Activated CD8-positive, alpha-beta T cell treated with anti-CD3 and anti-CD28 coated beads for 36 hours (primary cell): Measurements from ENCODE around the gene SLC29A2. TPM values are rescaled to one million over a fixed set of nuclear protein-coding genes. Genes with fewer than 3 reads are reported as not detected.
"Not testable (repeated sequence)": the region's sequence is repeated elsewhere in the genome, so short reads cannot be mapped to it uniquely, and the experiment has no call there.

Experiments
- ATAC-seq: fragments of 200-7000 bp; cut with Tn5 transposase; one replicate; pipeline ENCODE4 v1.10.0; 2021; ENCODE audit warnings: mild to moderate bottlenecking, moderate library complexity
- CTCF ChIA-PET: fragments of 350-600 bp; sonication (Branson Sonifier 250); formaldehyde crosslinking; loops from one replicate; lab custom pipeline; 2021; ENCODE audit warnings: antibody characterized with exemption; lab: Charles Lee
- POLR2A ChIA-PET: fragments of 350-600 bp; sonication (Branson Sonifier 250); formaldehyde crosslinking; loops from one replicate; lab custom pipeline; 2021; ENCODE audit warnings: antibody characterized with exemption; lab: Charles Lee
- DNase-seq: peaks from one replicate; pipeline ENCODE4 v3.0.0-alpha.2; 2020
- H3K27ac Mint-ChIP-seq: one replicate; pipeline ENCODE4 v1.8.0; 2021; ENCODE audit warnings: mild to moderate bottlenecking, mixed read lengths
- H3K27me3 Mint-ChIP-seq: one replicate; pipeline ENCODE4 v1.8.0; 2021; ENCODE audit warnings: mixed read lengths
- H3K36me3 Mint-ChIP-seq: one replicate; pipeline ENCODE4 v1.8.0; 2021; ENCODE audit warnings: low read depth, mixed read lengths
- H3K4me1 Mint-ChIP-seq: one replicate; pipeline ENCODE4 v1.8.0; 2021; ENCODE audit warnings: low read depth, mixed read lengths
- H3K4me3 Mint-ChIP-seq: one replicate; pipeline ENCODE4 v1.8.0; 2021; ENCODE audit warnings: mild to moderate bottlenecking, moderate library complexity, mixed read lengths
- H3K9me3 Mint-ChIP-seq: one replicate; pipeline ENCODE4 v1.8.0; 2021; ENCODE audit warnings: mixed read lengths
- CTCF ChIP-seq: fragments of 200-600 bp; IDR thresholded peaks from one replicate; pipeline ENCODE4 v1.8.0; 2022; ENCODE audit warnings: antibody characterized with exemption, mild to moderate bottlenecking
- intact Hi-C: fragments of 100-400 bp; cut with micrococcal nuclease; formaldehyde crosslinking; loops from one replicate; pipeline ENCODE4 v1.10.0; 2022
- total RNA-seq, 2 experiments: library from RNA; stranded (reverse); gene quantifications; one replicate each; pipeline ENCODE4 v1.2.3, GENCODE V29; 2021

The SLC29A2 gene
- total RNA-seq, 2 experiments from 2014 or later, result 11.8 to 12.2 TPM

DNA sequence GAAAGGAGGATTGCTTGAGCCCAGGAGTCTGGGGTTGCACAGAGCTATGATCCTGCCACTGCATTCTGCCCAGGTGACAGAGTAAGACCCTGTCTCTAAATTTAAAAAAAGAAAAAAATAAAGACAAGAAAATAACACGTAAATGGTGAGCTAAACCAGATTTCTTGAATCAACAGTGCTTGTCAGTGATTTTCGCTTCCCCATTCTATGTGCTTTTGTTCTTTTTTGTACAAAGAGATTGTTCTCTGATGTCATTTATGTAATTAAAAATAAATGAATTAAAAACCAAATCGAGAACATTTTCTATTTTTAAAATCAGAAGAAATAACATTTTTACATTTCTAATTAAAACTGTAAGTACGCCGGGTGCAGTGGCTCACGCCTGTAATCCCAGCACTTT is 19.8 kb upstream of the SLC29A2 start:
- Mint-ChIP-seq H3K27me3 (peaks cover 9% of the 10 kb centered on the region), H3K27ac (no peak overlapping the region), H3K9me3 (no peaks in the 10 kb centered on the region), H3K4me3 (no peak overlapping the region), H3K4me1 (no peaks in the 10 kb centered on the region), H3K36me3 (no peaks in the 10 kb centered on the region)
- no peak for TF ChIP-seq CTCF
- no peak for ATAC-seq
- ChIA-PET CTCF (interaction anchor here (1.1 kb wide), 2 partner anchors 79 to 80 kb away, joined by 3 to 5 read pairs; no protein-coding TSS in a partner anchor), POLR2A (interaction anchor here (1.1 kb wide), 1 partner anchor 29 kb away, joined by 3 read pairs; no protein-coding TSS in a partner anchor)
- no peak for DNase-seq
- intact Hi-C loops, result no loop called here

- no peaks in the 10 kb centered on the region for H3K36me3 Mint-ChIP-seq
- ChIA-PET POLR2A (interaction anchor here (0.6 to 1.5 kb wide), 3 partner anchors 16 to 77 kb away, joined by 4 to 6 read pairs (median 5); no protein-coding TSS in a partner anchor), CTCF (interaction anchor here (0.8 to 8.7 kb wide), 47 partner anchors 8 to 429 kb away, joined by 3 to 149 read pairs (median 5); partner anchors contain the start of genes B4GAT1, BRMS1, CD248 and CTSF)
- peaks cover 4% of the 10 kb centered on the region for H3K27me3 Mint-ChIP-seq
- DNase-seq (peak; percentile 90), ATAC-seq (peak; percentile 89)
- H3K9me3 Mint-ChIP-seq, result no peaks in the 10 kb centered on the region
- H3K4me3 Mint-ChIP-seq, result no peak overlapping the region
- peak; percentile 86 for TF ChIP-seq CTCF
- peaks cover 4% of the 10 kb centered on the region for H3K4me1 Mint-ChIP-seq
- intact Hi-C loops, result loop anchor here (5.0 kb wide), 1 partner anchor 77 kb away; no protein-coding TSS in a partner anchor
- no peak overlapping the region for H3K27ac Mint-ChIP-seq
These were observed 17.3 kb upstream of the SLC29A2 start for GRCh38 chr11:66388780-66389386.

DNA sequence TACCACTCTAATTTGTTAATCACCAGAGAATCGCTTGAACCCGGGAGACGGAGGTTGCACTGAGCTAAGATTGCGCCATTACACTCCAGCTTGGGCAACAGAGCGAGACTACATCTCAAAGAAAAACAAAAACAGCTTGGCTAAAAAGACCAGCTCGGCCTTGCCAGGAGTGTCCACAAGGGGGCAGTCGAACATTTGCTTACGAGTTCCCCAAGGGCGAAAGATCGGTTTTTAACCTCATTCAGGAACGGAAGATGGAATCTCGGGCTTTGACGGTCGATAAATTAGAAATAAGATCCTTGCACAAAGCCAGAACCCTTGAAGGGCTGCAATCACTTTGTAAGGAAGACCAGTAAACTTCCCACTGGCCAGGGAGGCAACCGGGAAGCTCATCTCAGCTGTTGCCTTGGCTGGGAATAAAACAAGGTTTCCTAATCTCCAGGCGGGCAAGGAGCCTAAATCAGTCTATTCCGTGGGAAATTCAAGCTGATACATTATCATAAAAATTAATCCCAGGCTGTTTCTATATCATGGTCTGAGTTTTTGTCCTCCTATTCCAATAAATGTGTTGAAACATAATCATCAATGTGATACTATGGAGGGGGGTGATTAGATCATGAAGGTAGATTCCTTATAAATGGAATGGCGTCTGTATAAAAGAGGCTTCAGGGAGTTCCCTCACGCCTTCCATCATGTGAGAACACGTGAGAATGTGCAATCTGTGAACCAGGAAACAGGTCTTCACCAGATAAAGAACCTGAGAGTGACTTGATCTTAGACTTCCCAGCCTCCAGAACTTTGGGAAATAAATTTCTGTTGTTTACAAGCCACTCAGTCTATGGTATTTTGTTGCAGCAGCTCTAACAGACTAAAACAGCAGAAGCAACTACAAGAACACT is 14.9 kb upstream of the SLC29A2 start:
- ATAC-seq, result peak; percentile 80
- DNase-seq, result peak; percentile 95
- Mint-ChIP-seq H3K4me1 (peaks cover 4% of the 10 kb centered on the region), H3K36me3 (no peaks in the 10 kb centered on the region), H3K27ac (no peak overlapping the region), H3K27me3 (no peaks in the 10 kb centered on the region), H3K9me3 (no peaks in the 10 kb centered on the region), H3K4me3 (peak overlapping the region; percentile 18)
- CTCF ChIA-PET, result interaction anchor here (0.7 to 8.7 kb wide), 47 partner anchors 9 to 280 kb away, joined by 3 to 149 read pairs (median 6); partner anchors contain the start of genes B4GAT1, BBS1, CD248 and DPP3
- intact Hi-C loops, result loop anchor here (5.0 kb wide), 1 partner anchor 74 kb away; no protein-coding TSS in a partner anchor
- POLR2A ChIA-PET, result interaction anchor here (0.9 to 1.3 kb wide), 3 partner anchors 9 to 39 kb away, joined by 3 to 5 read pairs (median 4); partner anchors contain the start of gene B4GAT1
- peak; percentile 87 for TF ChIP-seq CTCF

DNA sequence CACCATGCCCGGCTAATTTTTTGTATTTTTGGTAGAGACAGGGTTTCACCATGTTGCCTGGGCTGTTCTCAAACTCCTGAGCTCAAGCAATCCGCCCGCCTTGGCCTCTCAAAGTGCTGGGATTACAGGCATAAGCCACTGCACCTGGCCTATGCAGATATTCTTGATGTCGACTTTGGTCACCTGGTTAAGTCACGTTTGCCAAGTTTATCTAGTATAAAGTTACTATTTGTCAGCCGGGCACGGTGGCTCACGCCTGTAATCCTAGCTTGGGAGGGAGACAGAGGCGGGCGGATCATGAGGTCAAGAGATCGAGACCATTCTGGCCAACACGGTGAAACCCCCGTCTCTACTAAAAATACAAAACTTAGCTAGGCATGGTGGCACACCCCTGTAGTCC is 12.8 kb upstream of the SLC29A2 start:
- ATAC-seq, H3K4me3 Mint-ChIP-seq, intact Hi-C loops: not testable (repeated sequence)

GRCh38 chr11:66380264-66380663 is 8.7 kb upstream of the SLC29A2 start:
- H3K4me3 Mint-ChIP-seq, H3K27me3 Mint-ChIP-seq, intact Hi-C loops, H3K9me3 Mint-ChIP-seq, H3K27ac Mint-ChIP-seq, H3K4me1 Mint-ChIP-seq, H3K36me3 Mint-ChIP-seq: not testable (repeated sequence)
- ATAC-seq, result peak; percentile 30
- peak; percentile 52 for DNase-seq
- ChIA-PET CTCF (interaction anchor here (2.0 to 3.0 kb wide), 2 partner anchors 9 to 69 kb away, joined by 9 to 18 read pairs; no protein-coding TSS in a partner anchor), POLR2A (interaction anchor here (1.0 kb wide), 2 partner anchors 13 to 69 kb away, joined by 3 read pairs; no protein-coding TSS in a partner anchor)

More for the DNA sequence above, 12.8 kb upstream of the SLC29A2 start:
- H3K27ac Mint-ChIP-seq, H3K27me3 Mint-ChIP-seq, POLR2A ChIA-PET, H3K36me3 Mint-ChIP-seq, DNase-seq, H3K9me3 Mint-ChIP-seq, H3K4me1 Mint-ChIP-seq: not testable (repeated sequence)
- CTCF ChIA-PET, result interaction anchor here (1.1 to 8.7 kb wide), 6 partner anchors 11 to 71 kb away, joined by 3 to 149 read pairs (median 18); partner anchors contain the start of genes CD248 and SLC29A2

- intact Hi-C loops, H3K9me3 Mint-ChIP-seq, DNase-seq, H3K27ac Mint-ChIP-seq, H3K27me3 Mint-ChIP-seq, H3K36me3 Mint-ChIP-seq, ATAC-seq: not testable (repeated sequence)
- POLR2A ChIA-PET, result interaction anchor here (1.0 to 1.3 kb wide), 2 partner anchors 15 to 29 kb away, joined by 3 to 4 read pairs; partner anchors contain the start of gene BRMS1
- Mint-ChIP-seq H3K4me3 (peak overlapping the region; percentile 6), H3K4me1 (peaks cover 21% of the 10 kb centered on the region)
- CTCF ChIA-PET, result interaction anchor here (5.4 to 10.5 kb wide), 2 partner anchors 12 to 15 kb away, joined by 34 to 84 read pairs; no protein-coding TSS in a partner anchor
These were observed 2.2 kb upstream of the SLC29A2 start for GRCh38 chr11:66373690-66374287.
